Gastroesophageal sphincter (tissue), 3 donors: Measurements from ENCODE around the gene HSF4.
A peak's percentile ranks its signal among the peaks of the same experiment; 100 is the strongest.

Experiments
- POLR2A ChIP-seq, 2 donors: fragments of 450-650 bp; IDR thresholded peaks; one replicate each; pipeline ENCODE4 v1.6.1; 2017; ENCODE audit warnings: antibody characterized with exemption in 2 of 2, mild to moderate bottlenecking in 2 of 2, moderate library complexity in 1 of 2
- POLR2AphosphoS5 ChIP-seq: sonication (generic); formaldehyde crosslinking; IDR thresholded peaks from one replicate; pipeline ENCODE4 v1.6.1; 2017; ENCODE audit warnings: antibody characterized with exemption
- TF ChIP-seq, protein P1 (sequence below), 4 experiments: fragments of 200-600 bp in 2 of 4; fragments of 450-650 bp in 2 of 4; sonication (generic) in 1 of 4; IDR thresholded peaks; one replicate each; pipeline ENCODE4 v1.5.1; 2017 to 2019; ENCODE audit warnings: antibody characterized with exemption in 4 of 4, mild to moderate bottlenecking in 2 of 4, moderate library complexity in 2 of 4

DNA sequence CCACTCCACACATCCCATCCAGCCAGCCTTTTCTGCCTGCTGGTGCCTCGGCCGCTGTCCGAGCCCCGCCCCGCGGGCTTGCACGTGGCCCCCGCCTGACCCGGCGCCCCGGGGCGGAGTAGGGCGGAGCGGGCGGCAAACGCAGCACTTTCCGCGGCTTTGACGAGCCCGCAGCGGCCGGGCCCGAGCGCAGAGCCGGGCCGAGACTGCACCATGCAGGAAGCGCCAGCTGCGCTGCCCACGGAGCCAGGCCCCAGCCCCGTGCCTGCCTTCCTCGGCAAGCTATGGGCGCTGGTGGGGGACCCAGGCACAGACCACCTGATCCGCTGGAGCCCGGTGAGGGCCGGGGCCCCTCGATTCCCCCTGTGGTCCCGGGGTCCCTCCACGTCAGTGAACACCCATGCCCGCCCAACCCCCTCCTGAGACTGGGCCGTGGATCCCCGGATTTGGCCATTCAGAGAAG is at the start of gene HSF4:
- TF ChIP-seq POLR2A (IDR thresholded peaks at IDR 0.05) (peak; percentile 72 to 74), POLR2AphosphoS5 (peak; percentile 29)
- TF ChIP-seq, protein P1, sequence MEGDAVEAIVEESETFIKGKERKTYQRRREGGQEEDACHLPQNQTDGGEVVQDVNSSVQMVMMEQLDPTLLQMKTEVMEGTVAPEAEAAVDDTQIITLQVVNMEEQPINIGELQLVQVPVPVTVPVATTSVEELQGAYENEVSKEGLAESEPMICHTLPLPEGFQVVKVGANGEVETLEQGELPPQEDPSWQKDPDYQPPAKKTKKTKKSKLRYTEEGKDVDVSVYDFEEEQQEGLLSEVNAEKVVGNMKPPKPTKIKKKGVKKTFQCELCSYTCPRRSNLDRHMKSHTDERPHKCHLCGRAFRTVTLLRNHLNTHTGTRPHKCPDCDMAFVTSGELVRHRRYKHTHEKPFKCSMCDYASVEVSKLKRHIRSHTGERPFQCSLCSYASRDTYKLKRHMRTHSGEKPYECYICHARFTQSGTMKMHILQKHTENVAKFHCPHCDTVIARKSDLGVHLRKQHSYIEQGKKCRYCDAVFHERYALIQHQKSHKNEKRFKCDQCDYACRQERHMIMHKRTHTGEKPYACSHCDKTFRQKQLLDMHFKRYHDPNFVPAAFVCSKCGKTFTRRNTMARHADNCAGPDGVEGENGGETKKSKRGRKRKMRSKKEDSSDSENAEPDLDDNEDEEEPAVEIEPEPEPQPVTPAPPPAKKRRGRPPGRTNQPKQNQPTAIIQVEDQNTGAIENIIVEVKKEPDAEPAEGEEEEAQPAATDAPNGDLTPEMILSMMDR (IDR thresholded peaks at IDR 0.05) = no peak
